HCT116 (cell line): ENCODE results near the gene YDJC. TPM values are rescaled to one million over a fixed set of nuclear protein-coding genes. Genes with fewer than 3 reads are reported as not detected.
A peak's percentile ranks its signal among the peaks of the same experiment; 100 is the strongest.

Source experiments
- ATAC-seq: fragments of 200-7000 bp; cut with Tn5 transposase; 2 replicates; pipeline ENCODE4 v1.9.1; 2020; ENCODE audit warnings: mild to moderate bottlenecking, moderate library complexity
- BruUV-seq: library from RNA; stranded (reverse); fragments of 400-500 nt; replicated peaks from 2 replicates; lab custom pipeline; 2021; lab: Mats Ljungman, UMichigan
- CTCF ChIA-PET: fragments of 300-600 bp; sonication (Branson Sonifier 250); formaldehyde crosslinking; loops from one replicate; lab custom pipeline; 2021; ENCODE audit warnings: antibody characterized with exemption; lab: Charles Lee
- POLR2A ChIA-PET: fragments of 300-600, 350-600 bp; sonication (Branson Sonifier 250); formaldehyde crosslinking; loops from one replicate; lab custom pipeline; 2021; ENCODE audit warnings: antibody characterized with exemption; lab: Charles Lee
- RAD21 ChIA-PET, 2 experiments: fragments of 300-600 bp; sonication (Branson Sonifier 250); formaldehyde crosslinking; loops; one replicate each; lab custom pipeline; 2023; ENCODE audit warnings: low total read pairs in 2 of 2; ENCODE audit not compliant: uncharacterized antibody in 2 of 2, unreplicated experiment in 2 of 2, low non-redundant PET in 1 of 2; lab: Charles Lee
- DNase-seq: peaks from one replicate; pipeline ENCODE4 v3.0.0-alpha.2; 2010; ENCODE audit warnings: low read depth, low spot score
- H2AFZ ChIP-seq: fragments of 200-600 bp; shearing (Covaris generic), sonication (generic); 2 replicates; pipeline ENCODE4 v1.6.1; 2017; ENCODE audit warnings: low read depth, mixed run types, mixed read lengths, antibody characterized with exemption, low read length; ENCODE audit not compliant: poor library complexity, severe bottlenecking
- H3K27ac ChIP-seq: 2 replicates; pipeline ENCODE4 v1.5.1; 2012; ENCODE audit warnings: low read depth, low read length
- H3K27me3 ChIP-seq: fragments of 200-600 bp; sonication (generic); 2 replicates; pipeline ENCODE4 v1.6.1; 2016; ENCODE audit warnings: mixed run types, low read length, mixed read lengths; ENCODE audit not compliant: insufficient read depth
- H3K36me3 ChIP-seq, 2 experiments: fragments of 200-500 bp in 1 of 2; fragments of 200-600 bp in 1 of 2; sonication (Bioruptor generic) in 1 of 2; sonication (generic) in 1 of 2; 2 replicates each; pipeline versions ENCODE4 v1.5.1 to v1.6.1; 2014 to 2016; ENCODE audit warnings: low read length in 2 of 2, inconsistent platforms in 1 of 2, mixed read lengths in 1 of 2, mixed run types in 1 of 2; ENCODE audit not compliant: insufficient read depth in 2 of 2, control insufficient read depth in 1 of 2
- H3K4me1 ChIP-seq, 2 experiments: fragments of 200-600 bp in 1 of 2; sonication (generic) in 1 of 2; 2 replicates each; pipeline versions ENCODE4 v1.5.1 to v1.6.1; 2012 to 2017; ENCODE audit warnings: low read length in 2 of 2, inconsistent platforms in 1 of 2, mild to moderate bottlenecking in 1 of 2, mixed read lengths in 1 of 2, mixed run types in 1 of 2, moderate library complexity in 1 of 2; ENCODE audit not compliant: insufficient read depth in 2 of 2, control insufficient read depth in 1 of 2
- H3K4me2 ChIP-seq: fragments of 200-600 bp; sonication (generic); 2 replicates; pipeline ENCODE4 v1.6.1; 2017; ENCODE audit warnings: mixed run types, low read length, mixed read lengths
- H3K4me3 ChIP-seq, 2 experiments: fragments of 200-600 bp in 1 of 2; sonication (generic) in 1 of 2; replicated peaks in 1 of 2; 2 replicates each; pipeline ENCODE4 v1.5.1; 2011 to 2016; ENCODE audit warnings: low read length in 2 of 2, control low read depth in 1 of 2, low read depth in 1 of 2, mild to moderate bottlenecking in 1 of 2, mixed read lengths in 1 of 2, mixed run types in 1 of 2
- H3K79me2 ChIP-seq: fragments of 200-600 bp; sonication (generic); 2 replicates; pipeline ENCODE4 v1.6.1; 2017; ENCODE audit warnings: mild to moderate bottlenecking, mixed run types, low read length, moderate library complexity, mixed read lengths; ENCODE audit not compliant: insufficient read depth
- H3K9ac ChIP-seq: fragments of 200-600 bp; sonication (generic); 2 replicates; pipeline ENCODE4 v1.6.1; 2016; ENCODE audit warnings: low read length, mixed read lengths
- H3K9me2 ChIP-seq: fragments of 200-600 bp; sonication (generic), shearing (Covaris generic); 2 replicates; pipeline ENCODE4 v1.6.1; 2017; ENCODE audit warnings: mixed run types, mild to moderate bottlenecking, moderate library complexity; ENCODE audit not compliant: insufficient read depth
- H3K9me3 ChIP-seq, 2 experiments: fragments of 200-500 bp in 1 of 2; fragments of 200-600 bp in 1 of 2; sonication (Bioruptor generic) in 1 of 2; sonication (generic) in 1 of 2; 2 replicates each; pipeline ENCODE4 v1.6.1; 2014 to 2017; ENCODE audit warnings: low read length in 2 of 2, mixed read lengths in 2 of 2, inconsistent platforms in 1 of 2, low read depth in 1 of 2, mild to moderate bottlenecking in 1 of 2, mixed run types in 1 of 2, moderate library complexity in 1 of 2; ENCODE audit not compliant: control insufficient read depth in 1 of 2, insufficient read depth in 1 of 2
- H4K20me1 ChIP-seq: fragments of 200-600 bp; sonication (generic), shearing (Covaris generic); 2 replicates; pipeline ENCODE4 v1.6.1; 2017; ENCODE audit warnings: mixed run types, mild to moderate bottlenecking, moderate library complexity; ENCODE audit not compliant: insufficient read depth
- CEBPB ChIP-seq: IDR thresholded peaks from 2 replicates; pipeline ENCODE4 v1.6.1; 2012; ENCODE audit warnings: low read depth
- CTCF ChIP-seq, 3 experiments: fragments of 200-600 bp in 1 of 3; sonication (generic) in 1 of 3; IDR thresholded peaks in 2 of 3; conservative IDR thresholded peaks in 1 of 3; 2 replicates each; pipeline ENCODE4 v1.5.1; 2012 to 2017; ENCODE audit warnings: low read depth in 2 of 3, low read length in 2 of 3, antibody characterized with exemption in 1 of 3, borderline replicate concordance in 1 of 3, control low read depth in 1 of 3, mild to moderate bottlenecking in 1 of 3, mixed read lengths in 1 of 3, mixed run types in 1 of 3, moderate library complexity in 1 of 3; ENCODE audit not compliant: insufficient read depth in 1 of 3
- ZBTB33 ChIP-seq: IDR thresholded peaks from 2 replicates; pipeline ENCODE4 v1.6.1; 2011; ENCODE audit warnings: mild to moderate bottlenecking, low read length, moderate library complexity; ENCODE audit not compliant: insufficient replicate concordance; ENCODE audit errors: extremely low read depth
- ZFX ChIP-seq: fragments of 450-650 bp; IDR thresholded peaks from 2 replicates; pipeline ENCODE4 v1.6.1; 2017
- intact Hi-C: fragments of 100-400 bp; cut with micrococcal nuclease; formaldehyde crosslinking; loops from 2 replicates; pipeline ENCODE4 v1.10.0; 2022
- total RNA-seq: library from RNA; stranded (reverse); gene quantifications from one replicate; pipeline ENCODE4 v1.2.1, GENCODE V29; 2021; ENCODE audit not compliant: unreplicated experiment

YDJC gene
- total RNA-seq, 1 experiment from 2014 or later, result 78.3 TPM

DNA sequence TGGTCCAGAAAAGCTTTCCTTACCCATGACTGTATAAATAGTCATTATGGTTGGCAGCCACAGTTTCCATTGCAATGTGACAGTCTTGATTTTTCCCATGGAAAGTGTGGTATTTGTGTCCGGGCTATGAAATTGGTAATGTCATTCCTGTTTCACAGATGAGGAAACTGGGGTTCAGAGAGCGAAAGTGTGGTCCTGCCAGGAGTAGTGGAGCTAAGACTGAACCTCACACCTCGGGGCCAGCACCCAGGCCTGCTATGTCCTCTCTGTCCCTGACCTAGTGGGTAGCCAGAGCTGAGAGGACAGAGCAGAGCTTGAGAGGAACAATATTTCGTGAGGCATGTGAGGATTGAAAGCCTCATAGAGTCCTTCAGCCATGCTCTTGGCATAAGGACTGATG is 1.2 kb upstream of the YDJC start:
- intact Hi-C loops, result no loop called here
- ATAC-seq (no peak), DNase-seq (no peak)
- Histone ChIP-seq H3K9me2 (no peaks in the 10 kb centered on the region), H3K4me3 (no peak overlapping the region), H3K79me2 (peaks cover 37% of the 10 kb centered on the region), H3K27me3 (no peaks in the 10 kb centered on the region), H2AFZ (no peak overlapping the region), H3K4me2 (no peak overlapping the region), H3K36me3 (peaks cover 0 to 19% of the 10 kb centered on the region in 2 experiments; a peak in 1 of 4 replicates), H3K9me3 (no peaks in the 10 kb centered on the region), H3K9ac (no peak overlapping the region), H3K4me1 (peaks cover 9 to 40% of the 10 kb centered on the region in 2 experiments), H4K20me1 (no peaks in the 10 kb centered on the region)
- no TSS peak for BruUV-seq
- ChIA-PET POLR2A (interaction anchor here (2.9 kb wide), 1 partner anchor 11 kb away, joined by 43 read pairs; the partner anchor contains the start of gene SDF2L1), CTCF (interaction anchor here (3.1 to 5.7 kb wide), 2 partner anchors 12 to 15 kb away, joined by 29 to 103 read pairs; partner anchors contain the start of gene SDF2L1), RAD21 (no interaction called here)
- TF ChIP-seq CEBPB, result no peak
- TF ChIP-seq, all 23 proteins: peak for 0
- H3K27ac ChIP-seq, result no peak overlapping the region

DNA sequence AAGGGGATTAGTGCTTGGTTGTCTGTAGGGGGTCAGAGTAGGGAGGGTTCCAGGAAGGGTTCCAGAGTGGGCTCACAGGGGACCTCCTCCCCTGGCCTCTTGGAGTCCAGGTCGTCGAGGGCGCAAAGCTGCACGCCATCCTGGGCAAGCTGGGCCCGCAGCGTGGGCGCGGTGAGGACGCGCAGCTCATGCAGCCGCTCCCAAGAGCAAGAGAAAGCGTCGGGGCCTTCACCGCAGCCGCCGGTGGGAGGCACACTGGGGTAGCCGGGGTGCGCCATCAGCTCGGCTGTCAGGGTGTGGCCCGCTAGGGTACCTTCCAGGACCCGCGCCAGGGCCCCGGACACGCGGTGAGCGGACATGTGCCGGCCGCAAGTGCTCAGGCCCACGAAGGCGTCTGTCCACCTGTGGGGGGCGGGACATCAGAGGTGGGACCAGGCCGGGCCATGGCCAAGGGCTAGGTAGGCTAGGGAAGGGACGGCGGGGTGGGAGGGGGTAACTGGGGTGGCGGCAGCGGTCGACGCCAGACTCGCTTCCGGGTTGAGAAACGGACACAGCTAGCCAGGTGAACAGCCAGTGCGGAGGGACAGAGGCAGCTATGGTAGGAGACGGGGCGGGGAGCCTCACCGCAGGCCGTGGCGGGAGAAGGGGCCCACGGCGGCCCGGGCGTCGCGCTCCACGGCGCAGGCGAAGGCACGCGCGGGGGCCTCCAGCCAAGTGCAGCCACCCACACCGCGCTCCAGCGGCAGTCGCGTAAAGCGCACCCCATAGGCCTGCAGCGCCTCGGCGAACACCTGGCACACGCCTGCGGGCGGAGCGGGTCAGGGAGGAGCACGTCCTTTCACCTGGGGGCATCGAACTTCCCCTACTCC is 1.2 kb downstream of the YDJC start:
- H3K9ac ChIP-seq, result peak overlapping the region; percentile 99

More for the DNA sequence above, 1.2 kb downstream of the YDJC start:
- Histone ChIP-seq H3K9me3 (no peaks in the 10 kb centered on the region), H3K79me2 (peaks cover 47% of the 10 kb centered on the region), H3K36me3 (peaks cover 0 to 20% of the 10 kb centered on the region in 2 experiments; a peak in 1 of 4 replicates), H3K4me1 (peaks cover 9 to 45% of the 10 kb centered on the region in 2 experiments), H3K4me2 (peak overlapping the region; percentile 94), H3K9me2 (no peaks in the 10 kb centered on the region), H3K4me3 (peak overlapping the region; percentile 86 to 91), H2AFZ (no peak overlapping the region), H3K27me3 (no peaks in the 10 kb centered on the region), H3K27ac (peak overlapping the region; percentile 99), H4K20me1 (no peaks in the 10 kb centered on the region)
- ATAC-seq (peak; percentile 33), DNase-seq (no peak)
- RAD21 ChIA-PET, result interaction anchor here in 1 of 2 experiments (0.8 kb wide), 1 partner anchor 13 kb away, joined by 7 read pairs; the partner anchor contains the start of gene SDF2L1
- POLR2A ChIA-PET, result interaction anchor here (0.7 to 2.9 kb wide), 9 partner anchors 14 to 73 kb away, joined by 3 to 43 read pairs (median 4); partner anchors contain the start of gene SDF2L1
- TF ChIP-seq ZFX, result peak; percentile 79
- no peak for TF ChIP-seq ZBTB33
- TF ChIP-seq CTCF (IDR thresholded peaks at IDR 0.05 in 2 of 3, conservative IDR thresholded peaks at IDR 0.05 in 1 of 3; ENCODE audit: borderline replicate concordance in 1 of 3, insufficient read depth in 1 of 3, low read depth in 2 of 3, low read length in 2 of 3), result 0 out of 6 replicates have a peak, but pooled peaks of 1 of the 3 experiments have one; percentile 1
- intact Hi-C loops, result no loop called here
- BruUV-seq, result no TSS peak
- CTCF ChIA-PET, result interaction anchor here (0.7 to 5.7 kb wide), 12 partner anchors 9 to 72 kb away, joined by 3 to 103 read pairs (median 3); partner anchors contain the start of gene SDF2L1
